H1 (cell line): ENCODE measurements around the gene CDC45. TPM values are rescaled to one million over a fixed set of nuclear protein-coding genes. Genes with fewer than 3 reads are reported as not detected.

Experiments used
- CTCF ChIA-PET: fragments of 300-600 bp; sonication (Branson Sonifier 250); formaldehyde crosslinking; loops from one replicate; lab custom pipeline; 2021; ENCODE audit not compliant: partially characterized antibody; lab: Charles Lee
- POLR2A ChIA-PET: fragments of 300-600 bp; sonication (Branson Sonifier 250); formaldehyde crosslinking; loops from one replicate; lab custom pipeline; 2021; ENCODE audit warnings: inconsistent platforms; ENCODE audit not compliant: partially characterized antibody; lab: Charles Lee
- DNase-seq, 2 experiments: peaks; one replicate each; pipeline versions ENCODE4 v3.0.0 to v3.0.0-alpha.2; 2010 to 2022; ENCODE audit warnings: low spot score in 2 of 2, low read depth in 1 of 2, mixed read lengths in 1 of 2
- FAIRE-seq: peaks from 2 replicates; lab custom pipeline; 2011; peaks lifted over from hg19 to GRCh38; lab: Jason Lieb, UNC
- H2AFZ ChIP-seq: 2 replicates; pipeline ENCODE4 v1.8.1; 2012; ENCODE audit warnings: low read length, inconsistent platforms
- H2AK5ac ChIP-seq: 2 replicates; pipeline ENCODE4 v1.6.1; 2013; ENCODE audit warnings: low read depth, low read length
- H2BK120ac ChIP-seq: replicated peaks from 2 replicates; pipeline ENCODE3; 2013; ENCODE audit warnings: low read depth, low read length, inconsistent platforms
- H2BK12ac ChIP-seq: 2 replicates; pipeline ENCODE4 v1.6.1; 2013; ENCODE audit warnings: low read depth, low read length
- H2BK15ac ChIP-seq: 2 replicates; pipeline ENCODE4 v1.6.1; 2013; ENCODE audit warnings: low read length
- H2BK20ac ChIP-seq: 2 replicates; pipeline ENCODE4 v1.6.1; 2013; ENCODE audit warnings: low read length
- H2BK5ac ChIP-seq: 2 replicates; pipeline ENCODE4 v1.6.1; 2013; ENCODE audit warnings: low read depth, low read length
- H3K14ac ChIP-seq: 2 replicates; pipeline ENCODE4 v1.6.1; 2013; ENCODE audit warnings: inconsistent platforms; ENCODE audit not compliant: insufficient read length
- H3K18ac ChIP-seq: 2 replicates; pipeline ENCODE4 v1.6.1; 2013; ENCODE audit warnings: low read length; ENCODE audit errors: extremely low read depth
- H3K23ac ChIP-seq: 2 replicates; pipeline ENCODE4 v1.6.1; 2013; ENCODE audit warnings: inconsistent platforms; ENCODE audit not compliant: insufficient read length
- H3K23me2 ChIP-seq: 2 replicates; pipeline ENCODE4 v1.6.1; 2013; ENCODE audit warnings: low read depth, low read length
- H3K27ac ChIP-seq: 2 replicates; pipeline ENCODE4 v1.6.1; 2011; ENCODE audit warnings: low read depth, low read length, inconsistent platforms
- H3K27me3 ChIP-seq, 4 experiments: replicated peaks in 1 of 4; 1 replicate in 1 of 4; 2 replicates in 3 of 4; pipeline versions ENCODE4 v1.6.1 to v1.8.1; 2011 to 2013; ENCODE audit warnings: low read length in 3 of 4, mild to moderate bottlenecking in 3 of 4, inconsistent platforms in 2 of 4, mixed read lengths in 2 of 4, moderate library complexity in 1 of 4; ENCODE audit not compliant: control insufficient read depth in 3 of 4, insufficient read depth in 3 of 4; ENCODE audit errors: extremely low read depth in 1 of 4
- H3K36me3 ChIP-seq, 4 experiments: 2 replicates each; pipeline versions ENCODE4 v1.6.1 to v1.8.1; 2011 to 2013; ENCODE audit warnings: mild to moderate bottlenecking in 4 of 4, low read length in 3 of 4, moderate library complexity in 2 of 4, control low read depth in 1 of 4, inconsistent platforms in 1 of 4; ENCODE audit not compliant: insufficient read depth in 4 of 4, control insufficient read depth in 2 of 4
- H3K4ac ChIP-seq: replicated peaks from 2 replicates; pipeline ENCODE3; 2013; ENCODE audit warnings: low read length, low read depth, mixed read lengths, inconsistent platforms; ENCODE audit not compliant: insufficient read length
- H3K4me1 ChIP-seq, 4 experiments: replicated peaks in 1 of 4; 1 replicate in 1 of 4; 2 replicates in 3 of 4; pipeline versions ENCODE4 v1.6.1 to v1.8.1; 2011 to 2013; ENCODE audit warnings: low read length in 3 of 4, inconsistent platforms in 2 of 4, mixed read lengths in 1 of 4; ENCODE audit not compliant: insufficient read depth in 4 of 4, control insufficient read depth in 3 of 4
- H3K4me2 ChIP-seq, 2 experiments: 2 replicates each; pipeline versions ENCODE4 v1.6.1 to v1.8.1; 2011 to 2013; ENCODE audit warnings: low read depth in 2 of 2, low read length in 2 of 2, control low read depth in 1 of 2, inconsistent platforms in 1 of 2, mild to moderate bottlenecking in 1 of 2; ENCODE audit not compliant: insufficient read depth in 1 of 2
- H3K4me3 ChIP-seq, 4 experiments: fragments of 200-600, 300-600 bp in 1 of 4; sonication (generic), shearing (Covaris generic), sonication (Bioruptor Twin) in 1 of 4; 2 replicates each; pipeline versions ENCODE4 v1.5.1 to v1.8.1; 2011 to 2016; ENCODE audit warnings: low read length in 4 of 4, low read depth in 3 of 4, control low read depth in 2 of 4, inconsistent platforms in 2 of 4, mild to moderate bottlenecking in 2 of 4, mixed read lengths in 1 of 4, moderate library complexity in 1 of 4; ENCODE audit not compliant: insufficient read depth in 2 of 4; ENCODE audit errors: extremely low read depth in 1 of 4
- H3K56ac ChIP-seq: replicated peaks from 2 replicates; pipeline ENCODE3; 2013; ENCODE audit warnings: low read depth, mild to moderate bottlenecking, mixed read lengths, low read length, inconsistent platforms; ENCODE audit not compliant: insufficient read length
- H3K79me1 ChIP-seq: 2 replicates; pipeline ENCODE4 v1.6.1; 2013; ENCODE audit warnings: low read depth, low read length, control low read depth
- H3K79me2 ChIP-seq, 2 experiments: 2 replicates each; pipeline versions ENCODE4 v1.6.1 to v1.8.1; 2012 to 2013; ENCODE audit warnings: low read length in 2 of 2, mild to moderate bottlenecking in 2 of 2, inconsistent platforms in 1 of 2; ENCODE audit not compliant: insufficient read depth in 2 of 2, control insufficient read depth in 1 of 2
- H3K9ac ChIP-seq, 4 experiments: replicated peaks in 1 of 4; 1 replicate in 1 of 4; 2 replicates in 3 of 4; pipeline versions ENCODE4 v1.6.1 to v1.8.1; 2011 to 2013; ENCODE audit warnings: low read depth in 3 of 4, low read length in 3 of 4, control low read depth in 2 of 4, mild to moderate bottlenecking in 2 of 4, moderate library complexity in 2 of 4, inconsistent platforms in 1 of 4; ENCODE audit errors: extremely low read depth in 1 of 4
- H3K9me3 ChIP-seq, 2 experiments: 2 replicates each; pipeline versions ENCODE4 v1.6.1 to v1.8.1; 2012 to 2013; ENCODE audit warnings: mild to moderate bottlenecking in 2 of 2, moderate library complexity in 2 of 2, control low read depth in 1 of 2, inconsistent platforms in 1 of 2, low read depth in 1 of 2, low read length in 1 of 2, mixed read lengths in 1 of 2; ENCODE audit not compliant: insufficient read depth in 2 of 2
- H4K20me1 ChIP-seq, 2 experiments: replicated peaks in 1 of 2; 2 replicates each; pipeline versions ENCODE3 to v1.8.1; 2011 to 2013; ENCODE audit warnings: inconsistent platforms in 2 of 2, low read length in 2 of 2, mild to moderate bottlenecking in 1 of 2; ENCODE audit not compliant: insufficient read depth in 2 of 2, control insufficient read depth in 1 of 2
- H4K5ac ChIP-seq: 2 replicates; pipeline ENCODE4 v1.6.1; 2013; ENCODE audit warnings: low read length, low read depth, mixed read lengths, inconsistent platforms; ENCODE audit not compliant: insufficient read length
- H4K8ac ChIP-seq: 2 replicates; pipeline ENCODE4 v1.8.0; 2013; ENCODE audit warnings: mild to moderate bottlenecking, moderate library complexity, low read length, inconsistent platforms; ENCODE audit not compliant: insufficient read depth; ENCODE audit errors: extremely low read depth
- H4K91ac ChIP-seq: replicated peaks from 2 replicates; pipeline ENCODE3; 2013; ENCODE audit warnings: low read length, mixed read lengths, inconsistent platforms; ENCODE audit not compliant: insufficient read length
- BACH1 ChIP-seq: IDR thresholded peaks from 2 replicates; pipeline ENCODE4 v1.6.1; 2012; ENCODE audit warnings: low read length, improper control_type of control experiment
- CTBP2 ChIP-seq: IDR thresholded peaks from 2 replicates; pipeline ENCODE4 v1.7.0; 2011; ENCODE audit warnings: borderline replicate concordance, mild to moderate bottlenecking, moderate library complexity, mixed read lengths, low read length; ENCODE audit not compliant: insufficient read depth, insufficient read length
- CTCF ChIP-seq, 3 experiments: IDR thresholded peaks; 1 replicate in 2 of 3; 2 replicates in 1 of 3; pipeline versions ENCODE4 v1.5.1 to v1.6.1; 2011; ENCODE audit warnings: low read length in 3 of 3, mild to moderate bottlenecking in 3 of 3, inconsistent platforms in 2 of 3, low read depth in 1 of 3, moderate library complexity in 1 of 3; ENCODE audit not compliant: insufficient read depth in 1 of 3; ENCODE audit errors: control extremely low read depth in 1 of 3
- GTF2F1 ChIP-seq: IDR thresholded peaks from 2 replicates; pipeline ENCODE4 v1.6.1; 2012; ENCODE audit warnings: low read depth, low read length, improper control_type of control experiment, borderline replicate concordance
- NANOG ChIP-seq: IDR thresholded peaks from 2 replicates; pipeline ENCODE4 v1.6.1; 2011; ENCODE audit warnings: low read length, low read depth, mild to moderate bottlenecking, inconsistent platforms; ENCODE audit not compliant: insufficient read depth, poor library complexity, severe bottlenecking
- SP1 ChIP-seq: IDR thresholded peaks from 2 replicates; pipeline ENCODE4 v1.6.1; 2011; ENCODE audit warnings: low read depth, low read length
- SP2 ChIP-seq: IDR thresholded peaks from 2 replicates; pipeline ENCODE4 v1.6.1; 2012; ENCODE audit warnings: mild to moderate bottlenecking, low read length, inconsistent platforms
- TBP ChIP-seq: IDR thresholded peaks from 2 replicates; pipeline ENCODE4 v1.6.1; 2011; ENCODE audit warnings: low read depth, low read length, improper control_type of control experiment
- TCF12 ChIP-seq: IDR thresholded peaks from 2 replicates; pipeline ENCODE4 v1.6.1; 2011; ENCODE audit warnings: low read depth, mild to moderate bottlenecking, low read length
- USF2 ChIP-seq: IDR thresholded peaks from 2 replicates; pipeline ENCODE4 v1.6.1; 2011; ENCODE audit warnings: low read length, improper control_type of control experiment
- WGBS, 2 experiments: shearing (Covaris generic) in 1 of 2; methylation state at CpG; one replicate each; pipeline versions ENCODE4 v1.1.6 to v1.1.7; 2013 to 2015; ENCODE audit warnings: low lambda C conversion rate in 2 of 2, mixed read lengths in 2 of 2, inconsistent platforms in 1 of 2, low coverage in 1 of 2, missing lambda C conversion rate in 1 of 2; ENCODE audit not compliant: insufficient replicate concordance in 2 of 2, insufficient coverage in 1 of 2, insufficient read length in 1 of 2; ENCODE audit errors: extremely low coverage in 1 of 2, missing lambda C conversion rate in 1 of 2; 5-methylcytosine and 5-hydroxymethylcytosine counted together
- polyA plus RNA-seq, 7 experiments: library from polyadenylated mRNA; depleted of rRNA in 3 of 7; stranded (reverse) in 5 of 7; unstranded in 2 of 7; fragments of >200 nt in 5 of 7; fragments of 200-250 nt in 2 of 7; gene quantifications; 1 replicate in 5 of 7; 2 replicates in 1 of 7; 4 replicates in 1 of 7; pipeline versions ENCODE4 v1.2.1 to v1.2.3, GENCODE V29; 2011 to 2013; ENCODE audit warnings: missing spikeins in 2 of 7, mixed read lengths in 2 of 7
- total RNA-seq: library from RNA; stranded (reverse); fragmentation: NEBNext Ultra II Directional; extraction: Animal tissue kit (Norgen Biotek cat#: 25700); gene quantifications from 2 replicates; pipeline ENCODE4 v1.2.1, GENCODE V29; 2021

CDC45 gene
- total and polyA plus RNA-seq, 2 of the 8 experiments (the other 6 are each of a cell fraction or from before 2014, with no cell fraction given) = 31.9 to 37.7 TPM

- H2BK5ac ChIP-seq = no peak overlapping the region
- peaks cover 14% of the 10 kb centered on the region for H3K23me2 ChIP-seq
- ChIA-PET CTCF (interaction anchor here (0.6 to 1.6 kb wide), 2 partner anchors 11 to 15 kb away, joined by 3 to 5 read pairs; no protein-coding TSS in a partner anchor), POLR2A (interaction anchor here (1.0 to 3.7 kb wide), 10 partner anchors 8 to 306 kb away, joined by 3 to 33 read pairs (median 5); partner anchors contain the start of genes C22orf39, HIRA and MRPL40)
- H3K14ac ChIP-seq = no peak overlapping the region
- FAIRE-seq (no peak), DNase-seq (no peak)
- no peak overlapping the region for H3K23ac ChIP-seq
- peak overlapping the region; percentile 82 to 99 (median 94); a peak in 7 of 8 replicates for H3K4me3 ChIP-seq
- no peak overlapping the region for H2BK120ac ChIP-seq
- H2BK12ac ChIP-seq = no peak overlapping the region
- peaks cover 3 to 40% of the 10 kb centered on the region in 2 experiments; a peak in 3 of 4 replicates for H3K79me2 ChIP-seq
- H4K20me1 ChIP-seq = peaks cover 0 to 10% of the 10 kb centered on the region in 2 experiments
- H4K5ac ChIP-seq = no peak overlapping the region
- H3K27ac ChIP-seq = no peak overlapping the region
- H3K18ac ChIP-seq = no peak overlapping the region
- H3K9ac ChIP-seq = peak overlapping the region in 2 of 4 experiments; percentile 47 to 99; a peak in 2 of 7 replicates
- H3K56ac ChIP-seq = no peak overlapping the region
- H3K27me3 ChIP-seq = no peaks in the 10 kb centered on the region
- H3K4me2 ChIP-seq = peak overlapping the region; percentile 61 to 99
- H2AFZ ChIP-seq = no peak overlapping the region
- H4K8ac ChIP-seq = no peak overlapping the region
- 78% methylated on average over 10 of the region's 10 CpGs; no CpG with 5 or more reads in 1 of the 2 experiments for WGBS, 2 experiments
- no peak overlapping the region for H2AK5ac ChIP-seq
- H3K79me1 ChIP-seq = peaks cover 5% of the 10 kb centered on the region
- peaks cover 0 to 8% (median 1%) of the 10 kb centered on the region in 4 experiments; a peak in 2 of 7 replicates for H3K4me1 ChIP-seq
- H2BK20ac ChIP-seq = no peak overlapping the region
- no peak overlapping the region for H4K91ac ChIP-seq
- H3K4ac ChIP-seq = no peak overlapping the region
- H3K36me3 ChIP-seq = peaks cover 16 to 33% (median 22%) of the 10 kb centered on the region in 4 experiments
- H2BK15ac ChIP-seq = no peak overlapping the region
- H3K9me3 ChIP-seq = no peaks in the 10 kb centered on the region
- no peak for TF ChIP-seq USF2
- TF ChIP-seq CTBP2 = no peak
- TF ChIP-seq TBP = no peak
- TF ChIP-seq SP1 = no peak
- TF ChIP-seq CTCF (IDR thresholded peaks at IDR 0.05; ENCODE audit: control extremely low read depth in 1 of 3, insufficient read depth in 1 of 3, low read depth in 1 of 3, low read length in 3 of 3) = no peak
- no peak for TF ChIP-seq TCF12
- no peak for TF ChIP-seq GTF2F1
- TF ChIP-seq BACH1 = no peak
- no peak for TF ChIP-seq SP2
- TF ChIP-seq NANOG = no peak
Measured at GRCh38 chr22:19480789-19481188, 1.1 kb downstream of the CDC45 start.
